ENCODE data around the gene ANXA11. TPM values are rescaled to one million over a fixed set of nuclear protein-coding genes. Genes with fewer than 3 reads are reported as not detected.
"Not testable (repeated sequence)": the region's sequence is repeated elsewhere in the genome, so short reads cannot be mapped to it uniquely, and the experiment has no call there.

Gene ANXA11
- total RNA-seq, 2 donors from 2014 or later: 130 to 198 TPM

GRCh38 chr10:80150172-80150571, 55.2 kb downstream of the ANXA11 start:
- no peaks in the 10 kb centered on the region for H3K27me3 ChIP-seq (replicated peaks; ENCODE audit: insufficient read depth)
- no peak overlapping the region for H3K4me3 ChIP-seq
- ATAC-seq (ENCODE audit: insufficient number of reproducible peaks, low FRiP score, low read depth) (no peak), DNase-seq (ENCODE audit: low spot score) (no peak)
- peaks cover 18% of the 10 kb centered on the region for H3K36me3 ChIP-seq
- no peak overlapping the region for H3K27ac ChIP-seq
- TF ChIP-seq, protein P1, sequence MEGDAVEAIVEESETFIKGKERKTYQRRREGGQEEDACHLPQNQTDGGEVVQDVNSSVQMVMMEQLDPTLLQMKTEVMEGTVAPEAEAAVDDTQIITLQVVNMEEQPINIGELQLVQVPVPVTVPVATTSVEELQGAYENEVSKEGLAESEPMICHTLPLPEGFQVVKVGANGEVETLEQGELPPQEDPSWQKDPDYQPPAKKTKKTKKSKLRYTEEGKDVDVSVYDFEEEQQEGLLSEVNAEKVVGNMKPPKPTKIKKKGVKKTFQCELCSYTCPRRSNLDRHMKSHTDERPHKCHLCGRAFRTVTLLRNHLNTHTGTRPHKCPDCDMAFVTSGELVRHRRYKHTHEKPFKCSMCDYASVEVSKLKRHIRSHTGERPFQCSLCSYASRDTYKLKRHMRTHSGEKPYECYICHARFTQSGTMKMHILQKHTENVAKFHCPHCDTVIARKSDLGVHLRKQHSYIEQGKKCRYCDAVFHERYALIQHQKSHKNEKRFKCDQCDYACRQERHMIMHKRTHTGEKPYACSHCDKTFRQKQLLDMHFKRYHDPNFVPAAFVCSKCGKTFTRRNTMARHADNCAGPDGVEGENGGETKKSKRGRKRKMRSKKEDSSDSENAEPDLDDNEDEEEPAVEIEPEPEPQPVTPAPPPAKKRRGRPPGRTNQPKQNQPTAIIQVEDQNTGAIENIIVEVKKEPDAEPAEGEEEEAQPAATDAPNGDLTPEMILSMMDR (IDR thresholded peaks at IDR 0.05): no peak
- no peaks in the 10 kb centered on the region for H3K9me3 ChIP-seq
- H3K4me1 ChIP-seq (ENCODE audit: control insufficient read depth in 1 of 2, low read depth in 2 of 2): peaks cover 7 to 19% of the 10 kb centered on the region in 2 donors

- Histone ChIP-seq H3K4me1 (ENCODE audit: control insufficient read depth in 1 of 2, low read depth in 2 of 2) (peaks cover 6 to 18% of the 10 kb centered on the region in 2 donors), H3K9me3 (no peaks in the 10 kb centered on the region), H3K27me3 (replicated peaks; ENCODE audit: insufficient read depth) (no peaks in the 10 kb centered on the region), H3K4me3 (no peak overlapping the region), H3K36me3 (peaks cover 18% of the 10 kb centered on the region), H3K27ac (no peak overlapping the region)
- TF ChIP-seq, protein P1 (IDR thresholded peaks at IDR 0.05): no peak
- no peak for DNase-seq (ENCODE audit: low spot score)
- ATAC-seq (ENCODE audit: insufficient number of reproducible peaks, low FRiP score, low read depth): no peak
Observed at GRCh38 chr10:80149123-80149522, 56.2 kb downstream of the ANXA11 start.

DNA sequence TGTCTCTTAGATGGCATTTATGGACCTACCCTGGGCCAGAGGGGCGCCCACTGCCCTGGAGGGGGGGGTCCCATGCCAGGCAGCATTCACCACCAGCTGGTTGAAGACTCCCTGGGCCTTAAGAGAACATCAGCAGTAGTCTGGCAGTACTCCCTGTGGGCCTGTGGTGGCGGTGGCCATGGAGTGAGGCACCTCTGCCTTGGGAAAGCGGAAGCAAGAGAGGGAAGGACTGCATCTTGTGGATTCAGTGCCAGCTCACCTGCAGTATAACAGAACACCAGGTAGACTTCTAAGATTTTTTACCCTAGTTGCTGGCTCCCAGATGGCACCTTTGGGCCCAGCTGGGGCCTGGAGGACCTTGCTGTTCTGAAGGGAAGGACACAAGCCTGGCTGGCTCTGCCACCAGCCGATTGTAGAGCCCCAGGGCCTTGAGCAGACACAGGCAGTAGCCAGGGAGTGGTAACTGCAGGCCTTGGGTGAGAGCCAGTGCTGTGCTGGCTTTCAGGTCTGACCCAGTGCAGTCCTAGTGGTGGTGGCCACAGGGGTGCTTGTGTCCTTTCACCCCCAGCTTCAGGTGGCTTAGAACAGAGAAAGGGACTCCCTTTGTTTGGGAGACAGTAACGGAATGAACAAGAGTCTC, 57.1 kb downstream of the ANXA11 start:
- peaks cover 11 to 19% of the 10 kb centered on the region in 2 donors for H3K4me1 ChIP-seq (ENCODE audit: control insufficient read depth in 1 of 2, low read depth in 2 of 2)
- no peak overlapping the region for H3K4me3 ChIP-seq
- H3K27me3 ChIP-seq (replicated peaks; ENCODE audit: insufficient read depth): no peaks in the 10 kb centered on the region
- peak overlapping the region in 1 of 2 donors; percentile 18 for H3K27ac ChIP-seq
- H3K36me3 ChIP-seq: peaks cover 18% of the 10 kb centered on the region
- ATAC-seq (ENCODE audit: insufficient number of reproducible peaks, low FRiP score, low read depth) (no peak), DNase-seq (ENCODE audit: low spot score) (no peak)
- TF ChIP-seq, protein P1 (IDR thresholded peaks at IDR 0.05): no peak
- H3K9me3 ChIP-seq: no peaks in the 10 kb centered on the region

DNA sequence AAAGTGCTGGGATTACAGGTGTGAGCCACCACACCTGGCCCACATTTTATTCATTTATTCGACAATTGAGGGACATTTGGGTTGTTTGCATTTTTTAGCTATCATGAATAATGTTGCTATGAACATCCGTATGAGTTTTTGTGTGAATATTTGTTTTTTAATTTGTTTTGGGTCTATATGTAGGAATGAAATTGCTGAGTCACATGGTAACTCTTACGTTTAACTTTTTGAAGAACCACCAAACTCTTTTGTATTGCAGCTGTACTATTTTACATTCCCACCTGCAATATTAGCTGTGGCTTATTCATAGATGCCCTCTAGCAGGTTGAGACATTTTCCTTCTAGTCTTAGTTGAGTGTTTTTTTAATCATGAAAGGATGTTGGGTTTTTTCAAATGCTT, 58.4 kb downstream of the ANXA11 start:
- DNase-seq (ENCODE audit: low spot score) (no peak), ATAC-seq (ENCODE audit: insufficient number of reproducible peaks, low FRiP score, low read depth) (no peak)
- TF ChIP-seq, protein P1 (IDR thresholded peaks at IDR 0.05): no peak
- Histone ChIP-seq H3K4me1 (ENCODE audit: control insufficient read depth in 1 of 2, low read depth in 2 of 2) (peaks cover 11 to 19% of the 10 kb centered on the region in 2 donors), H3K27ac (no peak overlapping the region), H3K36me3 (peaks cover 9% of the 10 kb centered on the region), H3K9me3 (no peaks in the 10 kb centered on the region), H3K27me3 (replicated peaks; ENCODE audit: insufficient read depth) (no peaks in the 10 kb centered on the region), H3K4me3 (no peak overlapping the region)

GRCh38 chr10:80145406-80146308, 59.7 kb downstream of the ANXA11 start:
- peak overlapping the region; percentile 22 to 30 for H3K27ac ChIP-seq
- H3K4me1 ChIP-seq (ENCODE audit: control insufficient read depth in 1 of 2, low read depth in 2 of 2): peaks cover 11 to 19% of the 10 kb centered on the region in 2 donors
- not testable (repeated sequence) for H3K36me3 ChIP-seq; ATAC-seq (ENCODE audit: insufficient number of reproducible peaks, low FRiP score, low read depth); H3K27me3 ChIP-seq (replicated peaks; ENCODE audit: insufficient read depth); H3K9me3 ChIP-seq; H3K4me3 ChIP-seq; DNase-seq (ENCODE audit: low spot score)
